GM12872 (cell line): ENCODE data around the gene EEPD1.

ENCODE experiments used
- TF ChIP-seq, protein P1 (sequence below): IDR thresholded peaks from 3 replicates; pipeline ENCODE4 v1.5.1; 2011; ENCODE audit warnings: low read depth, mild to moderate bottlenecking, low read length, moderate library complexity; ENCODE audit not compliant: insufficient read depth

EEPD1 gene

DNA sequence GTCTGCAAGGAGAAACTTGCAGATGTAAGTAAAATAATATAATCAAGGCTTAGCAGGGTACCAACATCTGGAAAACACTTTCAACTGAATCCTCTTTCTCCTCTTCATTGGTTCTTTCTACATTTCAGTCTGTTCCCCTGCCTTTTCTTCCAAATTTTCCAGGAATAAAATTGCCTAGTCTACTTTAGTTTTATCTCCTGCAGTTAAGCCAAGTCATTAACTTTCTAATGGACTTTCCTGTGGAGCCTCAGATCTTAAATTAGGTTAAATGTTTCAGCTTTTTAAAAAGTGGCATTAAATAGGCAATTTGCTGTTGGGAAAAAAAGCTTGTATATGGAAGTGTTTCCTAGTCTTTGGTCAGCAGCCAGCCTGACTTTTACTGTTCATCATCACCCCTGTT is 70.8 kb downstream of the EEPD1 start:
- TF ChIP-seq, protein P1, sequence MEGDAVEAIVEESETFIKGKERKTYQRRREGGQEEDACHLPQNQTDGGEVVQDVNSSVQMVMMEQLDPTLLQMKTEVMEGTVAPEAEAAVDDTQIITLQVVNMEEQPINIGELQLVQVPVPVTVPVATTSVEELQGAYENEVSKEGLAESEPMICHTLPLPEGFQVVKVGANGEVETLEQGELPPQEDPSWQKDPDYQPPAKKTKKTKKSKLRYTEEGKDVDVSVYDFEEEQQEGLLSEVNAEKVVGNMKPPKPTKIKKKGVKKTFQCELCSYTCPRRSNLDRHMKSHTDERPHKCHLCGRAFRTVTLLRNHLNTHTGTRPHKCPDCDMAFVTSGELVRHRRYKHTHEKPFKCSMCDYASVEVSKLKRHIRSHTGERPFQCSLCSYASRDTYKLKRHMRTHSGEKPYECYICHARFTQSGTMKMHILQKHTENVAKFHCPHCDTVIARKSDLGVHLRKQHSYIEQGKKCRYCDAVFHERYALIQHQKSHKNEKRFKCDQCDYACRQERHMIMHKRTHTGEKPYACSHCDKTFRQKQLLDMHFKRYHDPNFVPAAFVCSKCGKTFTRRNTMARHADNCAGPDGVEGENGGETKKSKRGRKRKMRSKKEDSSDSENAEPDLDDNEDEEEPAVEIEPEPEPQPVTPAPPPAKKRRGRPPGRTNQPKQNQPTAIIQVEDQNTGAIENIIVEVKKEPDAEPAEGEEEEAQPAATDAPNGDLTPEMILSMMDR = no peak

DNA sequence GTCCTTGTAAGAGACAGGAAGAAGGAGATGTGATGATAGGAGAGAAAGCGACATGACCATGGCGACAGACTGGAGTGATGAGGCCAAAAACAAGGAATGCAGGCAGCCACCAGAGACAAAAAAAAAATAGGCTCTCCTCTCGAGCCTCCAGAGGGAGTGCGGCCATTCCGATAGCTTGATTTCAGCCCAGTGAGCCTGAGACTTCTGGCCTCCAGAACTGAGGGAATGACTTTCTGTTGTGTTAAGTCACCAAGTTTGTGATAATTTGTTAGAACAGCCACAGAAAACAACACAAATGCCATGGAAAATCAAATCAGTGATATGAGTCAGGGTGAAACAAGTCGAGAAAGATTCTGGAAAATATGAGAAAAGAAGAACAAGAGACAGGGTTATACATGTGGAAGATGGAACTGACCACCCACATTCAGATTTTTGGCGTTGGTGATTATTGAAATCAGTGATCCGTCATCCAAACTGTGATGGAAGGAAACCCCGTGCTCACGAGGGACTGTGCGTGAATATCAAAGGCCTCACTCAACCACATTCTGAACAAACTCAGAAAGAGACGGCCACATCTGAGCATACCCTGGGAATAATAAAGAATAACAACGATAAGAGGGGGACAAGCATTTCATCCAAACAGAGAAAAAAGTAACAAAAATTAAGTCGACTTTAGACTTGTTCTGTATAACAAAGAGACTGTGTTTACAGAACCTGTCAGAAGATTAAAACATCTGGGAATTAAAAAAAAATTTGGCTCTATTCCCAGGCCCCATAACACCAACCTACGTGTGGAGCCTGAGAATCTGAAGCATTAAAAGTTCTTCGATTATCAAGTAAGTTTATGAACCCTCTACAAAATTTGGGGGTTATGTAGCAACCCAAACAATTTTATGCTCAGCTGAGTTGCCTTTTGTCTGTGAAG is 72.1 kb downstream of the EEPD1 start:
- TF ChIP-seq, protein P1 = no peak

DNA sequence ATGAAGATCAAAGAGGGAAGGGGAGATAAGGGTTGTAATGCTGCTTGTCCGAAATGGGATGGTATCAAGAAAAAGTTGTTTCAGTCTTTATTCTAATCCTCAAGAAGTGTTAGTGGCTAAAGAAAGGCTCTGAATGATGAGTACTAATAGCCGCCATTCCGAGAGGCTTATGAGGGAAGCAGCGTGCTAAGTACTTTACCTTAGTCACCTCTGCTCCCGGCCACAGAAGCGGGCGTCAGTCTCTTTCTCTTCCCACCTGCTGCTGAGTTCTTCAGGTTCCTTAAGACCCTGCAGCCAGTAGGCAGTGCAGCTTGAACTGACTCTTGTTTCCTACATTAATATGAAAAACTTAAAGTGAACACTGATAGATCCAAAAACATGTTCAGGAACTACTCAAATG is 73.1 kb downstream of the EEPD1 start:
- TF ChIP-seq, protein P1 = no peak

DNA sequence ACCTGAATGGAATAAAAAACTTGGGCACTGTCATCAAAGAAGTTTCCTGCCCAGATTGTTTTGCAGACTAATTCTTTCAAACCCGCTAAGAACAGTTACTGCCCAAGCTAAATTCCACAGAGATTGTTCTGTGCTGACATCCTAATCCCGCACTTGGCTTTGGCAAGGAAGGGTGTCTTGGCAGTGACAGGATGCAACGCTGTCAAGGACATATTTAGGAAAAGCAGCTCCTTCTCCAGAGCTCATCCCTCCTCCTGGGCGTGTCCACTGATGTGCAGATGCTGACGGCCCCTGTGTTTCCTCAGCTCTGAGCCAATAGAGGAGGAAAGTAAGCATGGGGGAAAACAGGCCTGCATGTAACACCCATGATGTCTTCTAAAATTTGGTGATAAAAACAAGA is 74.2 kb downstream of the EEPD1 start:
- TF ChIP-seq, protein P1 = no peak

DNA sequence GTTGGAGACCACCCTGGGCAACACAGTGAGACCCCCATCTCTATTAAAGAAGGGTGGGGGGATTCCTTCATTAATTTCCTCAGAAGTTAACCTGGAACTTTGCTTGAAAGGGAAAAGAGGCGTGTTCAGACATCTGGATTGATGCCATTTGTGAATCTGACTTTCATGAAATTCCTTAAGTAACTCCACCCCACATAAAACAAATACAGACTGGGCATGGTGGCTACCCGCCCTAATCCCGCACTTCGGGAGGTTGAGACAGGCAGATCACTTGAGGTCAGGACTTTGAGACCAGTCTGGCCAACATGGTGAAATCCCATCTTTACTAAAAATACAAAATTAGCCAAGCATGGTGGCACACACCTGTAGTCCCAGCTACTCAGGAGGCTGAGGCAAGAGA is 75.0 kb downstream of the EEPD1 start:
- TF ChIP-seq, protein P1 = no peak

DNA sequence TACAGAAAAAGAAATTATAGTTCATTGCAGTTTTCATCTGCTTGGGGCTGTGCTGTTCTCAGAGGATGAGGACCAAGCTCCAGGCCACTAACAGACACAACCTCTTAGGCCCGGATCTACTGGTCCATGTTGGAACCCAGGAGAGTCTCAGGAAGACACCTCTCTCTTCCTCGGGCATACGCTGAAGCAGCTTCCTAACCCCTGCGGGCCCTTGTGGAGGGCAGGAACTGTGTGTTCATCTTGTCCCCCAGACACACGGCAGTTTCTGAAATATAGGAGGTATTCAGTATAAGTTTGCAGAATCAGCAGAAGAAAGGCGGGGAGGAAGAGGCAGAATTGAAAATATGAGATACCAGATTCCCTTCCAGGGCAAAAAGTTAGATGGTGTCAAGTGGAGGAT is 78.4 kb downstream of the EEPD1 start:
- TF ChIP-seq, protein P1 = no peak

DNA sequence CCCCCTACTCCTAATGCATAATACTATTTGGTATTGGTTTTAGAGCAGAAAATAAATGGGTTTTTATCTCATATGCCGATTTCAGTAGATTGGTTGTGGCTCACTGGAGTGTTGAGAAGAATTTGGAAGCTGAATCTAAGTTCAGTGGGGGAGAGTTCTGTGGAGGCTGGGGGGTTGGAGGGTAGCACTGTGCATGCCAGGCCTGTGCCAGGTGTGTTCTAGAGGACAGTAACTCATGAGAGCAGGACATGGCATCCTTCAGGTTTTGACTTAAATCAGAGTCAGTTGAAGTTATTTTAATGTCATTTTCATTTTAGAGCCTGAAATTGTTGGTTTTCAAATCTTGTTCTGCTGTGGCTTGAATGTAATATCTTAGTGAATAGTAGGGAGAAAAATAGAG is 79.5 kb downstream of the EEPD1 start:
- TF ChIP-seq, protein P1 = no peak
